Adrenal gland (tissue), 12 donors: ENCODE data around the gene TM9SF4. TPM values are rescaled to one million over a fixed set of nuclear protein-coding genes. Genes with fewer than 3 reads are reported as not detected.
"Not testable (repeated sequence)": the region's sequence is repeated elsewhere in the genome, so short reads cannot be mapped to it uniquely, and the experiment has no call there.

Experiments used
- DNase-seq, 7 donors: peaks; one replicate each; pipeline ENCODE4 v3.0.0-alpha.2; 2019 to 2020
- H3K27ac ChIP-seq, 5 donors: fragments of 200-600 bp; sonication (generic) in 4 of 5; 1 replicate in 3 of 5; 2 replicates in 2 of 5; pipeline versions ENCODE4 v1.5.1 to v1.8.0; 2016 to 2020; ENCODE audit warnings: mild to moderate bottlenecking in 1 of 5
- H3K27me3 ChIP-seq: fragments of 200-600 bp; 2 replicates; pipeline ENCODE4 v1.8.0; 2021
- H3K36me3 ChIP-seq, 2 donors: fragments of 200-600 bp; replicated peaks in 1 of 2; 1 replicate in 1 of 2; 2 replicates in 1 of 2; pipeline versions ENCODE4 v1.5.1 to v1.8.0; 2018 to 2022
- H3K4me1 ChIP-seq, 2 donors: fragments of 200-600 bp; replicated peaks in 1 of 2; 1 replicate in 1 of 2; 2 replicates in 1 of 2; pipeline versions ENCODE4 v1.5.1 to v1.8.0; 2018 to 2021
- H3K4me3 ChIP-seq, 4 donors: fragments of 200-600 bp; sonication (generic) in 3 of 4; one replicate each; pipeline ENCODE4 v1.5.1; 2016 to 2018
- H3K9me3 ChIP-seq, 3 donors: fragments of 200-600 bp; sonication (generic) in 1 of 3; replicated peaks in 1 of 3; 1 replicate in 2 of 3; 2 replicates in 1 of 3; pipeline versions ENCODE4 v1.5.1 to v1.8.0; 2016 to 2021
- CTCF ChIP-seq, 6 experiments: fragments of 450-650 bp in 4 of 6; fragments of 200-600 bp in 2 of 6; sonication (generic) in 1 of 6; IDR thresholded peaks; 1 replicate in 5 of 6; 2 replicates in 1 of 6; pipeline versions ENCODE4 v1.5.1 to v1.8.0; 2016 to 2021; ENCODE audit warnings: antibody characterized with exemption in 6 of 6, mild to moderate bottlenecking in 2 of 6, moderate library complexity in 1 of 6
- POLR2A ChIP-seq, 2 donors: fragments of 450-650 bp; IDR thresholded peaks; one replicate each; pipeline ENCODE4 v1.6.1; 2017; ENCODE audit warnings: antibody characterized with exemption in 2 of 2, mild to moderate bottlenecking in 2 of 2, moderate library complexity in 1 of 2
- WGBS, 4 donors: extraction: QIAGEN DNeasy Blood & Tissue Kit in 2 of 4; methylation state at CpG; one replicate each; pipeline versions ENCODE4 v1.1.5 to v1.1.7; 2013 to 2017; 5-methylcytosine and 5-hydroxymethylcytosine counted together
- intact Hi-C, 2 donors: fragments of 100-400 bp; cut with DNase I; formaldehyde crosslinking; loops; one replicate each; pipeline versions ENCODE4 v1.14.1 to v1.15.0; 2022 to 2023
- polyA plus RNA-seq, 3 donors: library from polyadenylated mRNA; stranded (reverse); fragments of 200-250 nt in 2 of 3; fragments of 350-450 nt in 1 of 3; fragmentation: Illumina TruSeq in 1 of 3; extraction: RNeasy Lipid Tissue Mini Kit (QIAGEN cat#74804) in 1 of 3; gene quantifications; one replicate each; pipeline ENCODE4 v1.2.3, GENCODE V29; 2013 to 2014
- total RNA-seq, 9 donors: library from RNA; depleted of rRNA in 4 of 9; stranded (reverse); fragments of >200 nt in 4 of 9; fragments of 120-200 nt in 1 of 9; fragmentation: NEBNext Ultra II Directional in 1 of 9; extraction: Animal tissue kit (Norgen Biotek cat#: 25700) in 1 of 9; gene quantifications; one replicate each; pipeline versions ENCODE4 v1.1.0 to v1.2.4, GENCODE V29; 2013 to 2023
- donor health status: healthy with polysubstance abuse.
- donor health status: Bipolar disorder and iron deficiency.
- donor health status: DM: yes; HTN: yes; CAD: no.
- donor health status: DM: no; HTN: no; CAD: no.
- donor health status: DM: no; HTN: no; CAD: no.
- donor health status: DM: yes; HTN: yes; CAD: no.

Gene TM9SF4
- total and polyA plus RNA-seq, 12 donors = 23.2 to 61.0 (median 46.1) TPM

GRCh38 chr20:32192698-32193097 is 83.2 kb downstream of the TM9SF4 start:
- Histone ChIP-seq H3K4me1 (peaks cover 0 to 28% of the 10 kb centered on the region in 2 donors), H3K4me3 (no peak overlapping the region), H3K9me3 (no peaks in the 10 kb centered on the region), H3K27ac (no peak overlapping the region), H3K36me3 (peaks cover 0 to 28% of the 10 kb centered on the region in 2 donors), H3K27me3 (no peaks in the 10 kb centered on the region)
- intact Hi-C loops = no loop called here
- WGBS, 4 donors = 40 to 58% (median 48%) methylated on average over 3 of the region's 3 CpGs
- TF ChIP-seq CTCF (IDR thresholded peaks at IDR 0.05) (no peak), POLR2A (IDR thresholded peaks at IDR 0.05) (no peak)
- DNase-seq = peak in 2 of 7 donors; percentile 19 to 48

- peak in 2 of 7 donors; percentile 5 to 28 for DNase-seq
- intact Hi-C loops, H3K4me3 ChIP-seq, H3K9me3 ChIP-seq, H3K27me3 ChIP-seq, H3K27ac ChIP-seq: not testable (repeated sequence)
- 90 to 97% (median 91%) methylated on average over 5 of the region's 5 CpGs for WGBS, 4 donors
- Histone ChIP-seq H3K36me3 (peaks cover 0 to 32% of the 10 kb centered on the region in 2 donors), H3K4me1 (peaks cover 0 to 28% of the 10 kb centered on the region in 2 donors)
These were observed 83.8 kb downstream of the TM9SF4 start for GRCh38 chr20:32193336-32193735.

- H3K36me3 ChIP-seq = peaks cover 0 to 36% of the 10 kb centered on the region in 2 donors
- no peak overlapping the region for H3K27ac ChIP-seq
- intact Hi-C loops = no loop called here
- H3K9me3 ChIP-seq = no peaks in the 10 kb centered on the region
- peak in 1 of 7 donors; percentile 33 for DNase-seq
- H3K27me3 ChIP-seq = no peaks in the 10 kb centered on the region
- TF ChIP-seq CTCF (IDR thresholded peaks at IDR 0.05) (no peak), POLR2A (IDR thresholded peaks at IDR 0.05) (no peak)
- WGBS, 4 donors = 81 to 89% (median 82%) methylated on average over 6 of the region's 6 CpGs
- H3K4me3 ChIP-seq = no peak overlapping the region
- H3K4me1 ChIP-seq = peaks cover 0 to 29% of the 10 kb centered on the region in 2 donors
These were observed 84.5 kb downstream of the TM9SF4 start for GRCh38 chr20:32193996-32194395.

GRCh38 chr20:32195581-32195980 is 86.1 kb downstream of the TM9SF4 start:
- Histone ChIP-seq H3K27me3 (no peaks in the 10 kb centered on the region), H3K36me3 (peaks cover 0 to 52% of the 10 kb centered on the region in 2 donors), H3K9me3 (no peaks in the 10 kb centered on the region), H3K27ac (no peak overlapping the region), H3K4me3 (no peak overlapping the region), H3K4me1 (peaks cover 0 to 19% of the 10 kb centered on the region in 2 donors)
- no peak for DNase-seq
- TF ChIP-seq CTCF (IDR thresholded peaks at IDR 0.05) = no peak
- TF ChIP-seq POLR2A (IDR thresholded peaks at IDR 0.05) = no peak
- intact Hi-C loops = no loop called here
- WGBS, 4 donors = 82 to 88% (median 85%) methylated on average over 7 of the region's 7 CpGs

- peaks cover 0 to 19% of the 10 kb centered on the region in 2 donors for H3K4me1 ChIP-seq
- peaks cover 0 to 62% of the 10 kb centered on the region in 2 donors for H3K36me3 ChIP-seq
- intact Hi-C loops, DNase-seq, H3K4me3 ChIP-seq, H3K9me3 ChIP-seq, H3K27me3 ChIP-seq, H3K27ac ChIP-seq: not testable (repeated sequence)
- 92 to 98% (median 97%) methylated on average over 4 to 11 of the region's 11 CpGs for WGBS, 4 donors
These were observed 87.1 kb downstream of the TM9SF4 start for GRCh38 chr20:32196613-32197012.

- H3K36me3 ChIP-seq = peaks cover 0 to 65% of the 10 kb centered on the region in 2 donors
- 90 to 100% (median 94%) methylated on average over 2 to 20 of the region's 20 CpGs for WGBS, 4 donors
These were observed 87.6 kb downstream of the TM9SF4 start for GRCh38 chr20:32197136-32197535.

More at GRCh38 chr20:32197136-32197535, 87.6 kb downstream of the TM9SF4 start:
- H3K4me3 ChIP-seq, H3K27ac ChIP-seq, intact Hi-C loops, H3K27me3 ChIP-seq, DNase-seq, H3K9me3 ChIP-seq: not testable (repeated sequence)
- H3K4me1 ChIP-seq = peaks cover 0 to 24% of the 10 kb centered on the region in 2 donors
